HG03575 (cell line): ENCODE results near the gene SH3PXD2A.

Experiments
- ATAC-seq: cut with Tn5 transposase; IDR thresholded peaks from one replicate; pipeline ENCODE4 v1.9.1; 2021; ENCODE audit not compliant: unreplicated experiment, insufficient number of reproducible peaks, low FRiP score; ENCODE audit errors: extremely low read depth

Gene SH3PXD2A

DNA sequence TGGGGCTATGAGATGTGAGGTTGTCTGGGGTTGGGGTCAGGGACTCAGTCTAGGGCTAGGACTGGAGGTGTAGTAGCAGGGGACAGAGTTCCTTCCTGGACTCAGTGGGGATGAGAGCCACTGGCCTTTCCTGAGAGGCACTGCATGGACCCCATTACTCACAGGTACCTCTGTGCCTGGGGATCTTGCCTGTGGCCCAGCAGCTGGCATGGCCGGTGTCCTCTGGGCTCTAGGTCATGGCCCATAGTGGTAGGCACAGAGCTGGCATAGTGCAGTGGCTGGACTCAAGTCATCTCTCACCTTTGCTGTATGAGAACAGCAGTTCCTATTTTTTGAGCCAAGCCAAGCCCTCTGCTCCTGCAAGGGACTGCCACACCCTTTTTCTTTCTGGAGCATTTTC lies 310.0 kb downstream of the SH3PXD2A start:
- ATAC-seq: no peak

DNA sequence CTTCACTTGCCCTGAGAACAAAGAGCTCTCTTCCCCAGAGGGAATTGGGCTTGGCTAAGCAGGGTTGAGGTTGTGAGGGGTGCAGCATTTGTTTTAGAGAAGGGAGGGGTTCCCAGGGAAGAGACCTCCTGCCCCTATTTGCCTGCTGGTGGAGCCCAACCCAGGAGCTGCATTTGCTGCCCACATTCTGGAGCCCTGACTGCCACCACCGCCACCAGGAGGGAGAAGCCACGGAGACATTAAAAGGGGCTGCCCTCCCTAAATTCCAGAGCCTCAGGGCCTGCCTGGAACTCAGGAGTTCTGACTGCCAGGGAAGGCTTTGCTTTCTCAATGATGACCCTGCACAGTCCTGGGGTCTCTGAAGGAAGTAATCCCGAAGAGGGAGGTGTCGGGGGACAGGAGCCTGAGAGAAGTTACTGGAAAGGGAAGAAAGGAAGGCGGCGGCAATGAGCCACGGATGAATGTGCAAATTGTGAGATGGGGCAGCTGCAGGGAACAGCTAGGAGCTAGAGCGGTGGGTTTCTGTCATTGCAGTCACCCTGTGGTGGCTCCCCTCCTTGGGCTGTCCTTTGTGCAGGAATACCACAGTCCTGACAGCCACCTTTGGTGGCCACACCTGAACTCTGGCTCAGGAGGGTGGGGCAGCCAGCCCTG lies 310.6 kb downstream of the SH3PXD2A start:
- ATAC-seq: no peak
